Activated CD8-positive, alpha-beta T cell treated with anti-CD3 and anti-CD28 coated beads for 36 hours (primary cell): ENCODE measurements around the gene SLC41A3. TPM values are rescaled to one million over a fixed set of nuclear protein-coding genes. Genes with fewer than 3 reads are reported as not detected.

Experiments
- ATAC-seq: fragments of 200-7000 bp; cut with Tn5 transposase; one replicate; pipeline ENCODE4 v1.10.0; 2021; ENCODE audit warnings: mild to moderate bottlenecking, moderate library complexity
- CTCF ChIA-PET: fragments of 350-600 bp; sonication (Branson Sonifier 250); formaldehyde crosslinking; loops from one replicate; lab custom pipeline; 2021; ENCODE audit warnings: antibody characterized with exemption; lab: Charles Lee
- POLR2A ChIA-PET: fragments of 350-600 bp; sonication (Branson Sonifier 250); formaldehyde crosslinking; loops from one replicate; lab custom pipeline; 2021; ENCODE audit warnings: antibody characterized with exemption; lab: Charles Lee
- DNase-seq: peaks from one replicate; pipeline ENCODE4 v3.0.0-alpha.2; 2020
- H3K27ac Mint-ChIP-seq: one replicate; pipeline ENCODE4 v1.8.0; 2021; ENCODE audit warnings: mild to moderate bottlenecking, mixed read lengths
- H3K27me3 Mint-ChIP-seq: one replicate; pipeline ENCODE4 v1.8.0; 2021; ENCODE audit warnings: mixed read lengths
- H3K36me3 Mint-ChIP-seq: one replicate; pipeline ENCODE4 v1.8.0; 2021; ENCODE audit warnings: low read depth, mixed read lengths
- H3K4me1 Mint-ChIP-seq: one replicate; pipeline ENCODE4 v1.8.0; 2021; ENCODE audit warnings: low read depth, mixed read lengths
- H3K4me3 Mint-ChIP-seq: one replicate; pipeline ENCODE4 v1.8.0; 2021; ENCODE audit warnings: mild to moderate bottlenecking, moderate library complexity, mixed read lengths
- H3K9me3 Mint-ChIP-seq: one replicate; pipeline ENCODE4 v1.8.0; 2021; ENCODE audit warnings: mixed read lengths
- intact Hi-C: fragments of 100-400 bp; cut with micrococcal nuclease; formaldehyde crosslinking; loops from one replicate; pipeline ENCODE4 v1.10.0; 2022
- total RNA-seq, 2 experiments: library from RNA; stranded (reverse); gene quantifications; one replicate each; pipeline ENCODE4 v1.2.3, GENCODE V29; 2021
- TF ChIP-seq, protein P1 (sequence below): fragments of 200-600 bp; IDR thresholded peaks from one replicate; pipeline ENCODE4 v1.8.0; 2022; ENCODE audit warnings: antibody characterized with exemption, mild to moderate bottlenecking

SLC41A3 gene
- total RNA-seq, 2 experiments from 2014 or later = 19.1 to 23.4 TPM

DNA sequence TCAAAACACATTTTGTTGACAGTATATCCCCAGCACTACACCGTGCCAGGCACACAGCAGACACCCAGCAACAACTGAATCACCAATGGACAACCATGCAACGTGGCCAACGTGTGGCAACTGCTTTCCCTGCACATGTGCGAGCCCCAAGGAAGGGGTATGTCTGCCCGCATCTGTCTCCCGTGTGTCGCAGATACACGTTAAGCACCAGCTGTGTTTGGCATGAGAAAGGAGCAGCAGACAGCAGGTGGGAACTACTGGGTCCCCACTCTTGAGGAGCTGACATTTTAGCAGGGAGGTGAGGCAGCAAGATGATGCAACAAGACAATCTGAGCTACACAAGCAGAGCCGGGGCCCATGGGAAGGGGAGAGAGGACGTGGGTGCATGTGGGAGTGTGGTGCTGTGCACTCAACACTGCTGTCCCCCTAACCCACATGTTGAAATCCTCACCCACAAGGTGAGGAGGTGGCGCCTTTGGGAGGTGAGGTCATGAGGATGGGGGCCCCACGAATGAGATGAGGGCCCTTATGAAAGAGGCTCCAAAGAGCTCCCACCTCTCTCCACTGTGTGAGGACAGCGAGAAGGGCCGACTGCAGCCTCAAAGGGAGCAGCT is 58.7 kb downstream of the SLC41A3 start:
- Mint-ChIP-seq H3K4me1 (peaks cover 10% of the 10 kb centered on the region), H3K27ac (no peak overlapping the region), H3K9me3 (peaks cover 15% of the 10 kb centered on the region), H3K36me3 (peaks cover 32% of the 10 kb centered on the region), H3K27me3 (no peaks in the 10 kb centered on the region), H3K4me3 (no peak overlapping the region)
- ChIA-PET CTCF (no interaction called here), POLR2A (no interaction called here)
- DNase-seq (no peak), ATAC-seq (no peak)
- intact Hi-C loops = no loop called here
- TF ChIP-seq, protein P1, sequence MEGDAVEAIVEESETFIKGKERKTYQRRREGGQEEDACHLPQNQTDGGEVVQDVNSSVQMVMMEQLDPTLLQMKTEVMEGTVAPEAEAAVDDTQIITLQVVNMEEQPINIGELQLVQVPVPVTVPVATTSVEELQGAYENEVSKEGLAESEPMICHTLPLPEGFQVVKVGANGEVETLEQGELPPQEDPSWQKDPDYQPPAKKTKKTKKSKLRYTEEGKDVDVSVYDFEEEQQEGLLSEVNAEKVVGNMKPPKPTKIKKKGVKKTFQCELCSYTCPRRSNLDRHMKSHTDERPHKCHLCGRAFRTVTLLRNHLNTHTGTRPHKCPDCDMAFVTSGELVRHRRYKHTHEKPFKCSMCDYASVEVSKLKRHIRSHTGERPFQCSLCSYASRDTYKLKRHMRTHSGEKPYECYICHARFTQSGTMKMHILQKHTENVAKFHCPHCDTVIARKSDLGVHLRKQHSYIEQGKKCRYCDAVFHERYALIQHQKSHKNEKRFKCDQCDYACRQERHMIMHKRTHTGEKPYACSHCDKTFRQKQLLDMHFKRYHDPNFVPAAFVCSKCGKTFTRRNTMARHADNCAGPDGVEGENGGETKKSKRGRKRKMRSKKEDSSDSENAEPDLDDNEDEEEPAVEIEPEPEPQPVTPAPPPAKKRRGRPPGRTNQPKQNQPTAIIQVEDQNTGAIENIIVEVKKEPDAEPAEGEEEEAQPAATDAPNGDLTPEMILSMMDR = no peak

DNA sequence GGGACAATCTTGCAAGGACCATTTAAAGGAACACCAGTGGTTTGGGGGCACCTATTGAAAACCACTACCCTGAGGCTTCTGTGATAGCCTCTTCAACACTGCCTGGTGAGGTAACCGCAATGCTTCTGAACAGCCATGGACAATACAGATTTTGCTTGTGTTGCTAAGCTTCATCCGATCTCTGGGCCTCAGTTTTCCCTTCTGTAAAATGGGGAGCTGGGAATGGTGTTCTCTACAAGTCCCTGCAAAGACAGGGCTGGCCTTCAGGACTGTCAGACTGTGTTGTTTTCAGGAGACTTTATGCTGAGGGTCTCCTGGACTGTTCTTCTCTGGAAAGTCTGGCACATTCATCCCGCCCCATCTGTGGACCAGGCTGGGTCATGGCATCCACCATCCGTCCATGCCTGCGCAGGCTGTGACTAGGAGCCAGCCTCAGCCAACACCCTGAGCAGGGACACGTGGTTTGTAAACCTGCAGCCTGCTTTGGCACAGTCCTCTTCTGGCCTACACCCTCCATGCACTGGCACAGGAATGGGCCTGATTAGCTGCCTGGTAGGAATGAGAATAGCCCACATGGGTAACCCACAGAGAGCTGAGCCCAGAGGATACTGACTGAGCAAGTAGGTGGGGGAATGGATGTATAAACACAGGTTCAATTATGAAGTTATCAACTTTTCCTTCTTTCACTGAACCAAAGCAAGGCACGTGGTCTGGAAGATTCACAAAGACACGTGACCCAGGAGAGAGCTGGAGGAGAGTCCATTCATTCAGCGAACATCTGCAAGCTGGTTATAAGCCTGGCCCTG is 59.7 kb downstream of the SLC41A3 start:
- ChIA-PET CTCF (no interaction called here), POLR2A (interaction anchor here (0.6 kb wide), 1 partner anchor 39 kb away, joined by 3 read pairs; no protein-coding TSS in a partner anchor)
- H3K27me3 Mint-ChIP-seq = no peaks in the 10 kb centered on the region
- intact Hi-C loops = no loop called here
- no peak overlapping the region for H3K27ac Mint-ChIP-seq
- no peak overlapping the region for H3K4me3 Mint-ChIP-seq
- peaks cover 10% of the 10 kb centered on the region for H3K4me1 Mint-ChIP-seq
- DNase-seq (no peak), ATAC-seq (no peak)
- H3K9me3 Mint-ChIP-seq = peaks cover 11% of the 10 kb centered on the region
- TF ChIP-seq, protein P1 = no peak
- peaks cover 26% of the 10 kb centered on the region for H3K36me3 Mint-ChIP-seq

DNA sequence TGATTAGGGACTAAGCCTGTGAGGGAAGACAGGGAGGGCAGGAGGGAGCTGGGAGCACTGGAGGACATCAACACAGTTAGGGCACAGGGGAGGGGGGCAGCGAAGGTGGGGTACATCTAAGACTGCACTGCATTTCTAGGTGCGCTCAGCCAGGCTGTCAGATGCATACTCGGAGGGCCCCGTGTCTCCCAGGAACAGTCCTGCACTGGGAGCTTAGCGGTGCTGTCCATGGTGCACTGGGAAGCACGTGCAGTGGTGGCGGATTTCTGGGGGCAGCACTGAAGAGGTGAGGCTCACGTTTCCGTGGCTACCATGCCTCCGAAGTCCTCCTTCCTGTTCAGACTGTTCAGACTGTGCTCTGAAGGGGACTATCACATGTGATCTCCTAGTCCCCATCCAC is 60.5 kb downstream of the SLC41A3 start:
- H3K36me3 Mint-ChIP-seq = peaks cover 18% of the 10 kb centered on the region
- ChIA-PET CTCF (no interaction called here), POLR2A (no interaction called here)
- ATAC-seq (no peak), DNase-seq (no peak)
- H3K27me3 Mint-ChIP-seq = no peaks in the 10 kb centered on the region
- peaks cover 10% of the 10 kb centered on the region for H3K4me1 Mint-ChIP-seq
- intact Hi-C loops = no loop called here
- no peak overlapping the region for H3K27ac Mint-ChIP-seq
- H3K4me3 Mint-ChIP-seq = no peak overlapping the region
- TF ChIP-seq, protein P1 = no peak
- peaks cover 6% of the 10 kb centered on the region for H3K9me3 Mint-ChIP-seq

DNA sequence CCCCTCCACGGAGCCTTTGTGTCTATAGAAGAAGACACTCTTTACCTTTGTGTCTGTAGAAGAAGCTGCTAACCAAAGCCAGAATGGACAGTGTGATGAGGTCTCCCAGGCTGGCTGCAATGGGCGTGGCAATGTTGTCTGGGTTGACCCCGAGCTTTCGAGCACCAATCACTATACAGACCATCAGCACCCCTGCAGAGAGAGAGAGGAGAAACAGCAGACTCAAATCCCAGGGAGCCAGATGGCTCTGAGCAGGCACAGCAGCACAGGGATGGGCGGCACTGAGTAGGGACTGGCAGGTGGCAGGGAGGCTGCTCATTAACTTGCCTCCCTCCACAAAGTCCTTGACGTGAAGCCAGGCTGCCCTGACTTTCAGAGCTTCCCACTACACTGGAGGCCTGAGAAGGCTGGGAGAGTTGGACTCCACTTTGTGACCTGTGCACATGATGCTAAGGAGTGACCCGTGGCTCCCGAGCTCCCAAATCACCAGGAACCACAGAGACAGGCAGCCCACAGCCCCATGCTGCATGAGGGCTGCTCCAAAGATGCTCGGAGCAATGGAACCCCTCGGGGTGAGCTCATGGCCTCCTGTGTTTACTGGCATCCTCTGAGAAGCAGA is 61.1 kb downstream of the SLC41A3 start:
- TF ChIP-seq, protein P1 = no peak
- Mint-ChIP-seq H3K27ac (no peak overlapping the region), H3K36me3 (peaks cover 17% of the 10 kb centered on the region), H3K4me3 (no peak overlapping the region), H3K9me3 (peaks cover 5% of the 10 kb centered on the region), H3K27me3 (no peaks in the 10 kb centered on the region), H3K4me1 (peaks cover 10% of the 10 kb centered on the region)
- intact Hi-C loops = no loop called here
- CTCF ChIA-PET = no interaction called here
- DNase-seq (no peak), ATAC-seq (no peak)
- POLR2A ChIA-PET = no interaction called here

DNA sequence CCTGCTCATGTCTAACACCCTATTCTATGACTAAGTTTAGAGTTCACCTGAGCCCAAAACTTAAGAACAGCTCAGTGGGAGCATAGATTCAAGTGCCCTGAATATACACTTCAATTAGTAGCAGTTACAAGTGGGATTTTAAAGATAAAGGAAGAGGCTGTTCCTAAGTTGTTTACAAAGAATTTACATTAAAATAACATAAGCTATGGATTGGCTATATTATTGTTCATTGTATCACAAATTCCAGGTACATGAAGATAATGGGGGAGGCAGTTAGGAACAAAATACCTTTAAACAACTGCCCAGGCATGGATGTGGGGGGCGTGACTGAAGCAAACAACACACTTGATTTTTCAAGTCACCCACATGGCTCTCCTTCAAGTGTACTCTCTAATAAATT is 62.2 kb downstream of the SLC41A3 start:
- Mint-ChIP-seq H3K27ac (no peak overlapping the region), H3K27me3 (no peaks in the 10 kb centered on the region), H3K4me1 (peaks cover 6% of the 10 kb centered on the region), H3K9me3 (no peaks in the 10 kb centered on the region), H3K36me3 (peaks cover 8% of the 10 kb centered on the region), H3K4me3 (no peak overlapping the region)
- ATAC-seq = no peak
- ChIA-PET CTCF (no interaction called here), POLR2A (no interaction called here)
- TF ChIP-seq, protein P1 = no peak
- DNase-seq = no peak
- intact Hi-C loops = no loop called here
